Measurements from ENCODE around the gene RFC5.
A peak's percentile ranks its signal among the peaks of the same experiment; 100 is the strongest.

The RFC5 gene

GRCh38 chr12:118055865-118056773 lies 39.6 kb downstream of the RFC5 start:
- DNase-seq (ENCODE audit: low read depth in 2 of 2), result no peak
- H3K4me3 ChIP-seq (replicated peaks in 1 of 2; ENCODE audit: low read depth in 2 of 2, low read length in 2 of 2), result no peak overlapping the region
- TF ChIP-seq, protein P1, sequence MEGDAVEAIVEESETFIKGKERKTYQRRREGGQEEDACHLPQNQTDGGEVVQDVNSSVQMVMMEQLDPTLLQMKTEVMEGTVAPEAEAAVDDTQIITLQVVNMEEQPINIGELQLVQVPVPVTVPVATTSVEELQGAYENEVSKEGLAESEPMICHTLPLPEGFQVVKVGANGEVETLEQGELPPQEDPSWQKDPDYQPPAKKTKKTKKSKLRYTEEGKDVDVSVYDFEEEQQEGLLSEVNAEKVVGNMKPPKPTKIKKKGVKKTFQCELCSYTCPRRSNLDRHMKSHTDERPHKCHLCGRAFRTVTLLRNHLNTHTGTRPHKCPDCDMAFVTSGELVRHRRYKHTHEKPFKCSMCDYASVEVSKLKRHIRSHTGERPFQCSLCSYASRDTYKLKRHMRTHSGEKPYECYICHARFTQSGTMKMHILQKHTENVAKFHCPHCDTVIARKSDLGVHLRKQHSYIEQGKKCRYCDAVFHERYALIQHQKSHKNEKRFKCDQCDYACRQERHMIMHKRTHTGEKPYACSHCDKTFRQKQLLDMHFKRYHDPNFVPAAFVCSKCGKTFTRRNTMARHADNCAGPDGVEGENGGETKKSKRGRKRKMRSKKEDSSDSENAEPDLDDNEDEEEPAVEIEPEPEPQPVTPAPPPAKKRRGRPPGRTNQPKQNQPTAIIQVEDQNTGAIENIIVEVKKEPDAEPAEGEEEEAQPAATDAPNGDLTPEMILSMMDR (IDR thresholded peaks at IDR 0.05; ENCODE audit: low read depth, low read length), result no peak

GRCh38 chr12:118058227-118058626 lies 41.7 kb downstream of the RFC5 start:
- no peak overlapping the region for H3K4me3 ChIP-seq (replicated peaks in 1 of 2; ENCODE audit: low read depth in 2 of 2, low read length in 2 of 2)
- DNase-seq (ENCODE audit: low read depth in 2 of 2), result no peak
- TF ChIP-seq, protein P1 (IDR thresholded peaks at IDR 0.05; ENCODE audit: low read depth, low read length), result no peak

GRCh38 chr12:118058881-118059280 lies 42.4 kb downstream of the RFC5 start:
- TF ChIP-seq, protein P1 (IDR thresholded peaks at IDR 0.05; ENCODE audit: low read depth, low read length), result no peak
- no peak overlapping the region for H3K4me3 ChIP-seq (replicated peaks in 1 of 2; ENCODE audit: low read depth in 2 of 2, low read length in 2 of 2)
- DNase-seq (ENCODE audit: low read depth in 2 of 2), result no peak

DNA sequence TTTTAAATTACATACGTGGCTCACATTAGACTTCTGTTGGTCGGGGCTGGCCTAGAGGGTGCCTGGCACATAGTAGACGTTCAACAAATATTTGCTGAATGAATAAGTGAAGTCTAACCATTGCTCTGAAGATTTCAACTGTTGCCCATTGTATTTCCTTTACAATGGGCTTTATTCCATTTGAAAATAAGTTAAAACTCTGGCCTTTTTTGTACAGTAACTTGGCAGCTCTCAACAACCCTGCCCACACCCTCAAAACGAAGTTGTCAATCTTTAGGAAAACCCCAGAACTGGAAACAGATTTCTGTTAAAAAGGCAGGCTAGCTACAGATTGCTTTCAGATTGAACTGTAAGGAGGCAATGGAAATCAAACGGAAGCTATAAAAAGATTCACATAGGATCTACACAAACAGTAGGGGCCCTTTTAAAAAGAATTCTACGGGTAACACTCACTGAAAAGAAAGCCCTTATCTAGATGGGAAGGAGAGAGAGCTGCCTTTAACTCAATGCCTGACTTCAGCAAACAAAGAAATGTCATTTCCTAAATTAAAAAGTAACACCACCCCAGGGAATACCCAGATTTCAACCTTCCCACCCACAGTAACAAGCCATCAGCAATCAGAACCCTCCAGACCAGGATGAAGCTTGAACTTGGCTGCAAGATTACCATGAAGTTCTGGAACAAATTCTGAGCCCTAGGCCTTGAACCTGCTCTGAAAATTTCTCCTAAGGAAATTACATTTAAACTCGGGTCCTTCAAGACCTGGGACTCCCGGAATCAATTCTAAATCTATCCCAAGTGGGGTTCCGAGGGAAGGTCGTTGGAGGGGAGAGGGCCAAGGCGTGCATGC lies 43.1 kb downstream of the RFC5 start:
- DNase-seq (ENCODE audit: low read depth in 2 of 2), result peak; percentile 38 to 71

DNA sequence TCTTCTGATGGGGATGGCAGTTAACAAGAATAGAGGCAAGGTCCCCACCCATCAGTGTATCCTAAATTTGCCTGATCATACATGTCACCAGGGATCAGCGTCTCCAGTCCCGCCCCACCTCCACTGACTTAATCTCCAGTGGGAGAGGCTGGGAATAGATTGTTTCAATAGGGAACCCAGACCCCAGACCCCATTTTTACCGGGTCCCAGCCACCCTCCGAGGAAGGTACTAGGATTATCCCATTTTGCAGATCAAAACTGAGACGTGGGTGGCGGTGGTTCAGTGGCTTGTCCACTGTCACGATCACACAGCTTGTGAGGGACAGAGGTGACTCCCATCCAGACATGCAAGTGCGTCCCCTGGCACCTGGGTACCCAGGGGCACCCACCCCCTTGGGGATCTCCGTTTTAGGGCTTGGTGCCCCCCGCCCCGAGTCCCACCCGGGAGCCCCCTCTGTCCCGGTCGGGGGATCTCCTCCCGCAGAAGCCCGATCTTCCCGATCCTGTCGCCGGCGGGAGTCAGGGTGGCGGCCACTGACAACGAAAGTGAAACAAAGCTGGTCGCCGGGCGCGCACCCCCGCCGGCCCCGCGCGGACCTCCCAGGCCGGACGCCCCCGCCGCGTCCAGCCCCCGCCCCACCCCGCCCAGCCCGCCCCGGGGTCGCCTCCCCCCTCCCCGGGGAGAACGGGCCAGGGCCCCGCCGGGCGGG lies 44.0 kb downstream of the RFC5 start:
- peak overlapping the region; percentile 75 to 77 for H3K4me3 ChIP-seq (replicated peaks in 1 of 2; ENCODE audit: low read depth in 2 of 2, low read length in 2 of 2)
- DNase-seq (ENCODE audit: low read depth in 2 of 2), result peak; percentile 24 to 45
- TF ChIP-seq, protein P1 (IDR thresholded peaks at IDR 0.05; ENCODE audit: low read depth, low read length), result no peak

More for the DNA sequence above, 43.1 kb downstream of the RFC5 start:
- H3K4me3 ChIP-seq (replicated peaks in 1 of 2; ENCODE audit: low read depth in 2 of 2, low read length in 2 of 2), result peak overlapping the region; percentile 75 to 77
- TF ChIP-seq, protein P1 (IDR thresholded peaks at IDR 0.05; ENCODE audit: low read depth, low read length), result no peak

Measured in cardiac fibroblast (primary cell).